H1 (cell line): ENCODE results near the gene FAM8A1. TPM values are rescaled to one million over a fixed set of nuclear protein-coding genes. Genes with fewer than 3 reads are reported as not detected.

Experiments
- CTCF ChIA-PET: fragments of 300-600 bp; sonication (Branson Sonifier 250); formaldehyde crosslinking; loops from one replicate; lab custom pipeline; 2021; ENCODE audit not compliant: partially characterized antibody; lab: Charles Lee
- POLR2A ChIA-PET: fragments of 300-600 bp; sonication (Branson Sonifier 250); formaldehyde crosslinking; loops from one replicate; lab custom pipeline; 2021; ENCODE audit warnings: inconsistent platforms; ENCODE audit not compliant: partially characterized antibody; lab: Charles Lee
- DNase-seq, 2 experiments: peaks; one replicate each; pipeline versions ENCODE4 v3.0.0 to v3.0.0-alpha.2; 2010 to 2022; ENCODE audit warnings: low spot score in 2 of 2, low read depth in 1 of 2, mixed read lengths in 1 of 2
- FAIRE-seq: peaks from 2 replicates; lab custom pipeline; 2011; peaks lifted over from hg19 to GRCh38; lab: Jason Lieb, UNC
- H2AFZ ChIP-seq: 2 replicates; pipeline ENCODE4 v1.8.1; 2012; ENCODE audit warnings: low read length, inconsistent platforms
- H2AK5ac ChIP-seq: 2 replicates; pipeline ENCODE4 v1.6.1; 2013; ENCODE audit warnings: low read depth, low read length
- H2BK120ac ChIP-seq: replicated peaks from 2 replicates; pipeline ENCODE3; 2013; ENCODE audit warnings: low read depth, low read length, inconsistent platforms
- H2BK12ac ChIP-seq: 2 replicates; pipeline ENCODE4 v1.6.1; 2013; ENCODE audit warnings: low read depth, low read length
- H2BK15ac ChIP-seq: 2 replicates; pipeline ENCODE4 v1.6.1; 2013; ENCODE audit warnings: low read length
- H2BK20ac ChIP-seq: 2 replicates; pipeline ENCODE4 v1.6.1; 2013; ENCODE audit warnings: low read length
- H2BK5ac ChIP-seq: 2 replicates; pipeline ENCODE4 v1.6.1; 2013; ENCODE audit warnings: low read depth, low read length
- H3K14ac ChIP-seq: 2 replicates; pipeline ENCODE4 v1.6.1; 2013; ENCODE audit warnings: inconsistent platforms; ENCODE audit not compliant: insufficient read length
- H3K18ac ChIP-seq: 2 replicates; pipeline ENCODE4 v1.6.1; 2013; ENCODE audit warnings: low read length; ENCODE audit errors: extremely low read depth
- H3K23ac ChIP-seq: 2 replicates; pipeline ENCODE4 v1.6.1; 2013; ENCODE audit warnings: inconsistent platforms; ENCODE audit not compliant: insufficient read length
- H3K23me2 ChIP-seq: 2 replicates; pipeline ENCODE4 v1.6.1; 2013; ENCODE audit warnings: low read depth, low read length
- H3K27ac ChIP-seq: 2 replicates; pipeline ENCODE4 v1.6.1; 2011; ENCODE audit warnings: low read depth, low read length, inconsistent platforms
- H3K27me3 ChIP-seq, 4 experiments: replicated peaks in 1 of 4; 1 replicate in 1 of 4; 2 replicates in 3 of 4; pipeline versions ENCODE4 v1.6.1 to v1.8.1; 2011 to 2013; ENCODE audit warnings: low read length in 3 of 4, mild to moderate bottlenecking in 3 of 4, inconsistent platforms in 2 of 4, mixed read lengths in 2 of 4, moderate library complexity in 1 of 4; ENCODE audit not compliant: control insufficient read depth in 3 of 4, insufficient read depth in 3 of 4; ENCODE audit errors: extremely low read depth in 1 of 4
- H3K36me3 ChIP-seq, 4 experiments: 2 replicates each; pipeline versions ENCODE4 v1.6.1 to v1.8.1; 2011 to 2013; ENCODE audit warnings: mild to moderate bottlenecking in 4 of 4, low read length in 3 of 4, moderate library complexity in 2 of 4, control low read depth in 1 of 4, inconsistent platforms in 1 of 4; ENCODE audit not compliant: insufficient read depth in 4 of 4, control insufficient read depth in 2 of 4
- H3K4ac ChIP-seq: replicated peaks from 2 replicates; pipeline ENCODE3; 2013; ENCODE audit warnings: low read length, low read depth, mixed read lengths, inconsistent platforms; ENCODE audit not compliant: insufficient read length
- H3K4me1 ChIP-seq, 4 experiments: replicated peaks in 1 of 4; 1 replicate in 1 of 4; 2 replicates in 3 of 4; pipeline versions ENCODE4 v1.6.1 to v1.8.1; 2011 to 2013; ENCODE audit warnings: low read length in 3 of 4, inconsistent platforms in 2 of 4, mixed read lengths in 1 of 4; ENCODE audit not compliant: insufficient read depth in 4 of 4, control insufficient read depth in 3 of 4
- H3K4me2 ChIP-seq, 2 experiments: 2 replicates each; pipeline versions ENCODE4 v1.6.1 to v1.8.1; 2011 to 2013; ENCODE audit warnings: low read depth in 2 of 2, low read length in 2 of 2, control low read depth in 1 of 2, inconsistent platforms in 1 of 2, mild to moderate bottlenecking in 1 of 2; ENCODE audit not compliant: insufficient read depth in 1 of 2
- H3K4me3 ChIP-seq, 4 experiments: fragments of 200-600, 300-600 bp in 1 of 4; sonication (generic), shearing (Covaris generic), sonication (Bioruptor Twin) in 1 of 4; 2 replicates each; pipeline versions ENCODE4 v1.5.1 to v1.8.1; 2011 to 2016; ENCODE audit warnings: low read length in 4 of 4, low read depth in 3 of 4, control low read depth in 2 of 4, inconsistent platforms in 2 of 4, mild to moderate bottlenecking in 2 of 4, mixed read lengths in 1 of 4, moderate library complexity in 1 of 4; ENCODE audit not compliant: insufficient read depth in 2 of 4; ENCODE audit errors: extremely low read depth in 1 of 4
- H3K56ac ChIP-seq: replicated peaks from 2 replicates; pipeline ENCODE3; 2013; ENCODE audit warnings: low read depth, mild to moderate bottlenecking, mixed read lengths, low read length, inconsistent platforms; ENCODE audit not compliant: insufficient read length
- H3K79me1 ChIP-seq: 2 replicates; pipeline ENCODE4 v1.6.1; 2013; ENCODE audit warnings: low read depth, low read length, control low read depth
- H3K79me2 ChIP-seq, 2 experiments: 2 replicates each; pipeline versions ENCODE4 v1.6.1 to v1.8.1; 2012 to 2013; ENCODE audit warnings: low read length in 2 of 2, mild to moderate bottlenecking in 2 of 2, inconsistent platforms in 1 of 2; ENCODE audit not compliant: insufficient read depth in 2 of 2, control insufficient read depth in 1 of 2
- H3K9ac ChIP-seq, 4 experiments: replicated peaks in 1 of 4; 1 replicate in 1 of 4; 2 replicates in 3 of 4; pipeline versions ENCODE4 v1.6.1 to v1.8.1; 2011 to 2013; ENCODE audit warnings: low read depth in 3 of 4, low read length in 3 of 4, control low read depth in 2 of 4, mild to moderate bottlenecking in 2 of 4, moderate library complexity in 2 of 4, inconsistent platforms in 1 of 4; ENCODE audit errors: extremely low read depth in 1 of 4
- H3K9me3 ChIP-seq, 2 experiments: 2 replicates each; pipeline versions ENCODE4 v1.6.1 to v1.8.1; 2012 to 2013; ENCODE audit warnings: mild to moderate bottlenecking in 2 of 2, moderate library complexity in 2 of 2, control low read depth in 1 of 2, inconsistent platforms in 1 of 2, low read depth in 1 of 2, low read length in 1 of 2, mixed read lengths in 1 of 2; ENCODE audit not compliant: insufficient read depth in 2 of 2
- H4K20me1 ChIP-seq, 2 experiments: replicated peaks in 1 of 2; 2 replicates each; pipeline versions ENCODE3 to v1.8.1; 2011 to 2013; ENCODE audit warnings: inconsistent platforms in 2 of 2, low read length in 2 of 2, mild to moderate bottlenecking in 1 of 2; ENCODE audit not compliant: insufficient read depth in 2 of 2, control insufficient read depth in 1 of 2
- H4K5ac ChIP-seq: 2 replicates; pipeline ENCODE4 v1.6.1; 2013; ENCODE audit warnings: low read length, low read depth, mixed read lengths, inconsistent platforms; ENCODE audit not compliant: insufficient read length
- H4K8ac ChIP-seq: 2 replicates; pipeline ENCODE4 v1.8.0; 2013; ENCODE audit warnings: mild to moderate bottlenecking, moderate library complexity, low read length, inconsistent platforms; ENCODE audit not compliant: insufficient read depth; ENCODE audit errors: extremely low read depth
- H4K91ac ChIP-seq: replicated peaks from 2 replicates; pipeline ENCODE3; 2013; ENCODE audit warnings: low read length, mixed read lengths, inconsistent platforms; ENCODE audit not compliant: insufficient read length
- CTBP2 ChIP-seq: IDR thresholded peaks from 2 replicates; pipeline ENCODE4 v1.7.0; 2011; ENCODE audit warnings: borderline replicate concordance, mild to moderate bottlenecking, moderate library complexity, mixed read lengths, low read length; ENCODE audit not compliant: insufficient read depth, insufficient read length
- FOSL1 ChIP-seq: IDR thresholded peaks from 2 replicates; pipeline ENCODE4 v1.6.1; 2011; ENCODE audit warnings: mild to moderate bottlenecking, low read depth, low read length, moderate library complexity; ENCODE audit not compliant: insufficient read depth
- POLR2A ChIP-seq, 2 experiments: IDR thresholded peaks; 1 replicate in 1 of 2; 2 replicates in 1 of 2; pipeline ENCODE4 v1.6.1; 2011; ENCODE audit warnings: low read depth in 2 of 2, low read length in 2 of 2, mild to moderate bottlenecking in 2 of 2; ENCODE audit errors: control extremely low read depth in 1 of 2
- RNF2 ChIP-seq: fragments of 200-900, 300-1000 bp; sonication (generic); IDR thresholded peaks from 2 replicates; pipeline ENCODE4 v1.7.1; 2016; ENCODE audit warnings: borderline replicate concordance, low read depth, mild to moderate bottlenecking, antibody characterized with exemption, low read length; ENCODE audit not compliant: poor library complexity, severe bottlenecking; ENCODE audit errors: missing control alignments
- SP2 ChIP-seq: IDR thresholded peaks from 2 replicates; pipeline ENCODE4 v1.6.1; 2012; ENCODE audit warnings: mild to moderate bottlenecking, low read length, inconsistent platforms
- TAF1 ChIP-seq: IDR thresholded peaks from 2 replicates; pipeline ENCODE4 v1.6.1; 2011; ENCODE audit warnings: mild to moderate bottlenecking, low read depth, low read length
- WGBS, 2 experiments: shearing (Covaris generic) in 1 of 2; methylation state at CpG; one replicate each; pipeline versions ENCODE4 v1.1.6 to v1.1.7; 2013 to 2015; ENCODE audit warnings: low lambda C conversion rate in 2 of 2, mixed read lengths in 2 of 2, inconsistent platforms in 1 of 2, low coverage in 1 of 2, missing lambda C conversion rate in 1 of 2; ENCODE audit not compliant: insufficient replicate concordance in 2 of 2, insufficient coverage in 1 of 2, insufficient read length in 1 of 2; ENCODE audit errors: extremely low coverage in 1 of 2, missing lambda C conversion rate in 1 of 2; 5-methylcytosine and 5-hydroxymethylcytosine counted together
- polyA plus RNA-seq, 7 experiments: library from polyadenylated mRNA; depleted of rRNA in 3 of 7; stranded (reverse) in 5 of 7; unstranded in 2 of 7; fragments of >200 nt in 5 of 7; fragments of 200-250 nt in 2 of 7; gene quantifications; 1 replicate in 5 of 7; 2 replicates in 1 of 7; 4 replicates in 1 of 7; pipeline versions ENCODE4 v1.2.1 to v1.2.3, GENCODE V29; 2011 to 2013; ENCODE audit warnings: missing spikeins in 2 of 7, mixed read lengths in 2 of 7
- total RNA-seq: library from RNA; stranded (reverse); fragmentation: NEBNext Ultra II Directional; extraction: Animal tissue kit (Norgen Biotek cat#: 25700); gene quantifications from 2 replicates; pipeline ENCODE4 v1.2.1, GENCODE V29; 2021
- TF ChIP-seq, protein P1 (sequence below): IDR thresholded peaks from 2 replicates; pipeline ENCODE4 v1.6.1; 2011; ENCODE audit warnings: low read length, improper control_type of control experiment

FAM8A1 gene
- total and polyA plus RNA-seq, 2 of the 8 experiments (the other 6 are each of a cell fraction or from before 2014, with no cell fraction given): 3.4 to 9.2 TPM

DNA sequence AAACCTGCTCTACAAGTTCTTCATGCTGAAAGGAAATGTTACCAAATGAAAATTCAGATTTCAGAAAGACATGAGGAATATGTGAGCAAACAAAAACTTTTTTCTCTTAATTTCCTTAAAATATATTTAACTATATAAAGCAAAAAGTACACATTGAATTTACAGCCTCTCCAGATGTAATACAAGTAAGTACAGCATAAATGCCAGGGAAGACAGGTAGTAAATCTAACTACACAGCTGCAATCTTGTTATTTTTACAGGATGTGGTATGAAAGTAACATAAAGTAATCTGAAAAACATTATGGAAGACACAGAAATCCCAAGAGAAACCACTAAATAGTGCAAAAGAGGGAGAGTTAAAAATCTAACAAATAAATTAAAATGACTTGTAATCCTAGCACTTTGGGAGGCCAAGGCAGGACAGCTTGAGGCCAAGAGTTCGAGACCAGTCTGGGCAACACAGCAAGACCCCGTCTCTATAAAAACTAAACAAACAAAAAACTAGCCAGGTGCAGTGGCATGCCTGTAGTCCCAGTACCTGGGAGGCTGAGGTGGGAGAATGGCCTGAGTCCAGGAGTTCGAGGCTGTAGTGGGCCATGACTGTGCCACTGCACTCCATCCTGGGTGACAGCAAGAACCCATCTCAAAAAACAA is 50.7 kb downstream of the FAM8A1 start:
- no peak overlapping the region for H3K9ac ChIP-seq
- H4K91ac ChIP-seq: no peak overlapping the region
- peaks cover 0 to 15% of the 10 kb centered on the region in 2 experiments; a peak in 2 of 4 replicates for H3K79me2 ChIP-seq
- no peak overlapping the region for H2BK5ac ChIP-seq
- no peak overlapping the region for H3K4me3 ChIP-seq
- no peak overlapping the region for H3K14ac ChIP-seq
- H2BK20ac ChIP-seq: no peak overlapping the region
- no peak overlapping the region for H3K4ac ChIP-seq
- no peak overlapping the region for H2BK120ac ChIP-seq
- H3K56ac ChIP-seq: no peak overlapping the region
- 91% methylated on average over 3 of the region's 3 CpGs; no CpG with 5 or more reads in 1 of the 2 experiments for WGBS, 2 experiments
- no peaks in the 10 kb centered on the region; the same call in 1 of the 2 replicates for H3K79me1 ChIP-seq
- no peak overlapping the region for H3K4me2 ChIP-seq
- H4K8ac ChIP-seq: no peak overlapping the region
- H3K36me3 ChIP-seq: peaks cover 5 to 71% (median 29%) of the 10 kb centered on the region in 4 experiments; a peak in 7 of 8 replicates
- H3K9me3 ChIP-seq: no peaks in the 10 kb centered on the region
- peaks cover 2% of the 10 kb centered on the region in 2 experiments for H4K20me1 ChIP-seq
- H3K18ac ChIP-seq: no peak overlapping the region
- H3K23ac ChIP-seq: no peak overlapping the region
- ChIA-PET CTCF (interaction anchor here (0.6 kb wide), 1 partner anchor 51 kb away, joined by 3 read pairs; no protein-coding TSS in a partner anchor), POLR2A (interaction anchor here (0.8 kb wide), 1 partner anchor 50 kb away, joined by 3 read pairs; the partner anchor contains the start of gene FAM8A1)
- no peak for TF ChIP-seq TAF1
- no peak for TF ChIP-seq CTBP2
- TF ChIP-seq FOSL1: no peak
- no peak for TF ChIP-seq SP2
- no peak for TF ChIP-seq RNF2
- TF ChIP-seq, protein P1, sequence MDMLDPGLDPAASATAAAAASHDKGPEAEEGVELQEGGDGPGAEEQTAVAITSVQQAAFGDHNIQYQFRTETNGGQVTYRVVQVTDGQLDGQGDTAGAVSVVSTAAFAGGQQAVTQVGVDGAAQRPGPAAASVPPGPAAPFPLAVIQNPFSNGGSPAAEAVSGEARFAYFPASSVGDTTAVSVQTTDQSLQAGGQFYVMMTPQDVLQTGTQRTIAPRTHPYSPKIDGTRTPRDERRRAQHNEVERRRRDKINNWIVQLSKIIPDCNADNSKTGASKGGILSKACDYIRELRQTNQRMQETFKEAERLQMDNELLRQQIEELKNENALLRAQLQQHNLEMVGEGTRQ: no peak
- TF ChIP-seq POLR2A (IDR thresholded peaks at IDR 0.05; ENCODE audit: control extremely low read depth in 1 of 2, low read depth in 2 of 2, low read length in 2 of 2): no peak
- no peak overlapping the region for H3K27ac ChIP-seq
- no peaks in the 10 kb centered on the region for H3K4me1 ChIP-seq
- no peak overlapping the region for H2AK5ac ChIP-seq
- H2BK15ac ChIP-seq: no peak overlapping the region
- no peak overlapping the region for H2AFZ ChIP-seq
- no peak for DNase-seq
- H3K23me2 ChIP-seq: no peaks in the 10 kb centered on the region
- no peak overlapping the region for H4K5ac ChIP-seq
- FAIRE-seq: no peak
- H3K27me3 ChIP-seq: no peaks in the 10 kb centered on the region
- H2BK12ac ChIP-seq: no peak overlapping the region
